ENCODE measurements around the gene PPP1R14B. TPM values are rescaled to one million over a fixed set of nuclear protein-coding genes. Genes with fewer than 3 reads are reported as not detected.

The PPP1R14B gene
- total and polyA plus RNA-seq, 2 donors (not counting 3 experiments of a cell fraction or from before 2014, with no cell fraction given) = 308 to 431 TPM

- dilution Hi-C loops (cut with MboI; ENCODE audit: extremely low pct_ligation_motif_present, low sequenced_read_pairs) = no loop called here
- no peak for FAIRE-seq
- H3K27ac ChIP-seq (ENCODE audit: insufficient read depth, low read depth, low read length) = no peak overlapping the region
- POLR2A ChIA-PET = no interaction called here
- H4K20me1 ChIP-seq (replicated peaks; ENCODE audit: control insufficient read depth, extremely low read depth, insufficient read depth, low read length) = no peaks in the 10 kb centered on the region
- no peak overlapping the region for H3K4me2 ChIP-seq (ENCODE audit: insufficient read depth, low read length)
- no peaks in the 10 kb centered on the region for H3K9me1 ChIP-seq (replicated peaks; ENCODE audit: control insufficient read depth, extremely low read depth, insufficient read depth, low read length)
- no peak overlapping the region for H3K4me3 ChIP-seq (replicated peaks in 1 of 3; ENCODE audit: insufficient read depth in 1 of 3, low read depth in 1 of 3, low read length in 3 of 3)
- H3K4me1 ChIP-seq (ENCODE audit: control insufficient read depth, extremely low read depth, insufficient read depth, low read length) = peaks cover under 1% of the 10 kb centered on the region
- intact Hi-C loops (cut with micrococcal nuclease) = no loop called here
- BruUV-seq (replicated peaks) = no TSS peak
- H3K79me2 ChIP-seq (ENCODE audit: control insufficient read depth, insufficient read depth, low read length) = no peaks in the 10 kb centered on the region
- peaks cover 2 to 16% of the 10 kb centered on the region in 2 experiments for H3K36me3 ChIP-seq (ENCODE audit: control insufficient read depth in 2 of 2, extremely low read depth in 1 of 2, insufficient read depth in 2 of 2, low read length in 2 of 2)
- H3K27me3 ChIP-seq (ENCODE audit: control insufficient read depth in 2 of 2, insufficient read depth in 2 of 2, low read length in 2 of 2) = no peaks in the 10 kb centered on the region
- no peaks in the 10 kb centered on the region for H3K9me3 ChIP-seq (replicated peaks; ENCODE audit: control insufficient read depth, insufficient read depth, low read length)
- CTCF ChIA-PET = interaction anchor here (0.6 to 4.4 kb wide), 3 partner anchors 24 to 1467 kb away, joined by 3 to 20 read pairs (median 3); partner anchors contain the start of gene CATSPERZ
- no peak overlapping the region for H2AFZ ChIP-seq (ENCODE audit: low read depth, low read length)
- no peak overlapping the region for H3K9ac ChIP-seq (replicated peaks; ENCODE audit: extremely low read depth, insufficient read depth, low read length)
- DNase-seq (ENCODE audit: low read depth, low spot score) = no peak
- no peak for TF ChIP-seq MAX (IDR thresholded peaks at IDR 0.05; ENCODE audit: insufficient read depth, insufficient read length)
Observed at GRCh38 chr11:64276653-64277431, 30.1 kb upstream of the PPP1R14B start.

- ChIA-PET CTCF (interaction anchor here (1.3 to 4.4 kb wide), 2 partner anchors 25 to 79 kb away, joined by 3 to 20 read pairs; partner anchors contain the start of gene CATSPERZ), POLR2A (no interaction called here)
- no peaks in the 10 kb centered on the region for H3K9me1 ChIP-seq (replicated peaks; ENCODE audit: control insufficient read depth, extremely low read depth, insufficient read depth, low read length)
- peaks cover 2 to 16% of the 10 kb centered on the region in 2 experiments for H3K36me3 ChIP-seq (ENCODE audit: control insufficient read depth in 2 of 2, extremely low read depth in 1 of 2, insufficient read depth in 2 of 2, low read length in 2 of 2)
- no peaks in the 10 kb centered on the region for H3K79me2 ChIP-seq (ENCODE audit: control insufficient read depth, insufficient read depth, low read length)
- H3K9ac ChIP-seq (replicated peaks; ENCODE audit: extremely low read depth, insufficient read depth, low read length) = no peak overlapping the region
- H2AFZ ChIP-seq (ENCODE audit: low read depth, low read length) = no peak overlapping the region
- no peaks in the 10 kb centered on the region for H3K9me3 ChIP-seq (replicated peaks; ENCODE audit: control insufficient read depth, insufficient read depth, low read length)
- no peak overlapping the region for H3K27ac ChIP-seq (ENCODE audit: insufficient read depth, low read depth, low read length)
- peaks cover 4% of the 10 kb centered on the region for H3K4me1 ChIP-seq (ENCODE audit: control insufficient read depth, extremely low read depth, insufficient read depth, low read length)
- intact Hi-C loops (cut with micrococcal nuclease) (no loop called here), dilution Hi-C loops (cut with MboI; ENCODE audit: extremely low pct_ligation_motif_present, low sequenced_read_pairs) (no loop called here)
- TF ChIP-seq MYC (IDR thresholded peaks at IDR 0.05; ENCODE audit: low read depth, low read length) (no peak), JUN (IDR thresholded peaks at IDR 0.05; ENCODE audit: borderline replicate concordance, insufficient read depth, insufficient read length, low read depth) (no peak), POLR2AphosphoS5 (IDR thresholded peaks at IDR 0.05; ENCODE audit: insufficient read depth, low read depth, low read length) (no peak)
- TF ChIP-seq, protein P1, sequence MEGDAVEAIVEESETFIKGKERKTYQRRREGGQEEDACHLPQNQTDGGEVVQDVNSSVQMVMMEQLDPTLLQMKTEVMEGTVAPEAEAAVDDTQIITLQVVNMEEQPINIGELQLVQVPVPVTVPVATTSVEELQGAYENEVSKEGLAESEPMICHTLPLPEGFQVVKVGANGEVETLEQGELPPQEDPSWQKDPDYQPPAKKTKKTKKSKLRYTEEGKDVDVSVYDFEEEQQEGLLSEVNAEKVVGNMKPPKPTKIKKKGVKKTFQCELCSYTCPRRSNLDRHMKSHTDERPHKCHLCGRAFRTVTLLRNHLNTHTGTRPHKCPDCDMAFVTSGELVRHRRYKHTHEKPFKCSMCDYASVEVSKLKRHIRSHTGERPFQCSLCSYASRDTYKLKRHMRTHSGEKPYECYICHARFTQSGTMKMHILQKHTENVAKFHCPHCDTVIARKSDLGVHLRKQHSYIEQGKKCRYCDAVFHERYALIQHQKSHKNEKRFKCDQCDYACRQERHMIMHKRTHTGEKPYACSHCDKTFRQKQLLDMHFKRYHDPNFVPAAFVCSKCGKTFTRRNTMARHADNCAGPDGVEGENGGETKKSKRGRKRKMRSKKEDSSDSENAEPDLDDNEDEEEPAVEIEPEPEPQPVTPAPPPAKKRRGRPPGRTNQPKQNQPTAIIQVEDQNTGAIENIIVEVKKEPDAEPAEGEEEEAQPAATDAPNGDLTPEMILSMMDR (IDR thresholded peaks at IDR 0.05; ENCODE audit: extremely low read depth in 1 of 2, insufficient read depth in 1 of 2, low read depth in 1 of 2, low read length in 2 of 2) = no peak
- H3K27me3 ChIP-seq (ENCODE audit: control insufficient read depth in 2 of 2, insufficient read depth in 2 of 2, low read length in 2 of 2) = no peaks in the 10 kb centered on the region
- no peak overlapping the region for H3K4me2 ChIP-seq (ENCODE audit: insufficient read depth, low read length)
- FAIRE-seq (no peak), DNase-seq (ENCODE audit: low read depth, low spot score) (no peak)
- no TSS peak for BruUV-seq (replicated peaks)
- no peaks in the 10 kb centered on the region for H4K20me1 ChIP-seq (replicated peaks; ENCODE audit: control insufficient read depth, extremely low read depth, insufficient read depth, low read length)
- H3K4me3 ChIP-seq (replicated peaks in 1 of 3; ENCODE audit: insufficient read depth in 1 of 3, low read depth in 1 of 3, low read length in 3 of 3) = no peak overlapping the region
Observed at GRCh38 chr11:64275841-64276240, 29.1 kb upstream of the PPP1R14B start.
